Peyer's patch (tissue), 4 donors: ENCODE measurements around the gene KRT32.
"Not testable (repeated sequence)": the region's sequence is repeated elsewhere in the genome, so short reads cannot be mapped to it uniquely, and the experiment has no call there.

Experiments
- POLR2A ChIP-seq, 2 donors: fragments of 450-650 bp; IDR thresholded peaks; one replicate each; pipeline ENCODE4 v1.5.1; 2017; ENCODE audit warnings: antibody characterized with exemption in 2 of 2, mild to moderate bottlenecking in 2 of 2, moderate library complexity in 2 of 2
- TF ChIP-seq, protein P1 (sequence below), 6 experiments: fragments of 450-650 bp in 4 of 6; fragments of 200-600 bp in 2 of 6; sonication (generic) in 1 of 6; IDR thresholded peaks; one replicate each; pipeline ENCODE4 v1.5.1; 2017 to 2019; ENCODE audit warnings: antibody characterized with exemption in 6 of 6, mild to moderate bottlenecking in 3 of 6, moderate library complexity in 1 of 6

- TF ChIP-seq POLR2A (IDR thresholded peaks at IDR 0.05) = not testable (repeated sequence)
- TF ChIP-seq, protein P1, sequence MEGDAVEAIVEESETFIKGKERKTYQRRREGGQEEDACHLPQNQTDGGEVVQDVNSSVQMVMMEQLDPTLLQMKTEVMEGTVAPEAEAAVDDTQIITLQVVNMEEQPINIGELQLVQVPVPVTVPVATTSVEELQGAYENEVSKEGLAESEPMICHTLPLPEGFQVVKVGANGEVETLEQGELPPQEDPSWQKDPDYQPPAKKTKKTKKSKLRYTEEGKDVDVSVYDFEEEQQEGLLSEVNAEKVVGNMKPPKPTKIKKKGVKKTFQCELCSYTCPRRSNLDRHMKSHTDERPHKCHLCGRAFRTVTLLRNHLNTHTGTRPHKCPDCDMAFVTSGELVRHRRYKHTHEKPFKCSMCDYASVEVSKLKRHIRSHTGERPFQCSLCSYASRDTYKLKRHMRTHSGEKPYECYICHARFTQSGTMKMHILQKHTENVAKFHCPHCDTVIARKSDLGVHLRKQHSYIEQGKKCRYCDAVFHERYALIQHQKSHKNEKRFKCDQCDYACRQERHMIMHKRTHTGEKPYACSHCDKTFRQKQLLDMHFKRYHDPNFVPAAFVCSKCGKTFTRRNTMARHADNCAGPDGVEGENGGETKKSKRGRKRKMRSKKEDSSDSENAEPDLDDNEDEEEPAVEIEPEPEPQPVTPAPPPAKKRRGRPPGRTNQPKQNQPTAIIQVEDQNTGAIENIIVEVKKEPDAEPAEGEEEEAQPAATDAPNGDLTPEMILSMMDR (IDR thresholded peaks at IDR 0.05) = not testable (repeated sequence)
These were observed 44.6 kb downstream of the KRT32 start for GRCh38 chr17:41422586-41422985.
